CD4-positive, CD25-positive, alpha-beta regulatory T cell (primary cell): ENCODE measurements around the gene MTOR. TPM values are rescaled to one million over a fixed set of nuclear protein-coding genes. Genes with fewer than 3 reads are reported as not detected.

Source experiments
- ATAC-seq, 2 donors: fragments of 150-1000 bp; cut with Tn5 transposase; one replicate each; pipeline ENCODE4 v1.10.0; 2021; ENCODE audit warnings: low read depth in 2 of 2, moderate number of reproducible peaks in 2 of 2, moderate library complexity in 1 of 2
- DNase-seq, 3 donors: peaks; one replicate each; pipeline versions ENCODE4 v3.0.0 to v3.0.0-alpha.2; 2012 to 2022; ENCODE audit warnings: mixed read lengths in 1 of 3
- H3K27ac ChIP-seq: one replicate; pipeline ENCODE4 v1.7.0; 2013; ENCODE audit warnings: mild to moderate bottlenecking, low read length; ENCODE audit not compliant: insufficient read depth, poor library complexity, severe bottlenecking
- H3K27me3 ChIP-seq: one replicate; pipeline ENCODE4 v1.7.0; 2013; ENCODE audit warnings: low read length; ENCODE audit not compliant: control insufficient read depth, insufficient read depth
- H3K36me3 ChIP-seq: one replicate; pipeline ENCODE4 v1.7.0; 2013; ENCODE audit warnings: mild to moderate bottlenecking, low read length, moderate library complexity; ENCODE audit not compliant: control insufficient read depth, insufficient read depth
- H3K4me1 ChIP-seq: 2 replicates; pipeline ENCODE4 v1.7.0; 2013; ENCODE audit warnings: mild to moderate bottlenecking, low read length; ENCODE audit not compliant: insufficient read depth, control insufficient read depth, poor library complexity, severe bottlenecking
- H3K4me3 ChIP-seq: one replicate; pipeline ENCODE4 v1.7.0; 2013; ENCODE audit warnings: low read depth, mild to moderate bottlenecking, low read length, moderate library complexity
- H3K9me3 ChIP-seq, 2 experiments: 1 replicate in 1 of 2; 2 replicates in 1 of 2; pipeline ENCODE4 v1.7.0; 2013; ENCODE audit warnings: low read length in 2 of 2, mild to moderate bottlenecking in 1 of 2, moderate library complexity in 1 of 2; ENCODE audit not compliant: control insufficient read depth in 2 of 2
- H3K27ac Mint-ChIP-seq, 3 donors: one replicate each; pipeline ENCODE4 v1.8.0; 2020 to 2022; ENCODE audit warnings: mild to moderate bottlenecking in 3 of 3, mixed read lengths in 3 of 3, moderate library complexity in 2 of 3
- H3K27me3 Mint-ChIP-seq: one replicate; pipeline ENCODE4 v1.8.0; 2022; ENCODE audit warnings: mild to moderate bottlenecking, mixed read lengths
- H3K36me3 Mint-ChIP-seq: one replicate; pipeline ENCODE4 v1.8.0; 2020; ENCODE audit warnings: mixed read lengths
- H3K4me1 Mint-ChIP-seq, 4 donors: one replicate each; pipeline ENCODE4 v1.8.0; 2020 to 2022; ENCODE audit warnings: mixed read lengths in 4 of 4, mild to moderate bottlenecking in 1 of 4
- H3K4me3 Mint-ChIP-seq, 4 donors: one replicate each; pipeline ENCODE4 v1.8.0; 2020 to 2022; ENCODE audit warnings: mild to moderate bottlenecking in 4 of 4, mixed read lengths in 4 of 4, moderate library complexity in 3 of 4
- H3K9me3 Mint-ChIP-seq, 7 donors: one replicate each; pipeline ENCODE4 v1.8.0; 2020 to 2022; ENCODE audit warnings: mixed read lengths in 7 of 7, mild to moderate bottlenecking in 3 of 7, moderate library complexity in 2 of 7
- polyA plus RNA-seq, 4 donors: library from polyadenylated mRNA; unstranded; fragments of 300-500 nt; fragmentation: Illumina TruSeq; gene quantifications; one replicate each; pipeline ENCODE4 v1.2.3, GENCODE V29; 2021
- total RNA-seq: library from RNA; stranded (reverse); gene quantifications from one replicate; pipeline ENCODE4 v1.2.3, GENCODE V29; 2022

MTOR gene
- total and polyA plus RNA-seq, 5 donors from 2014 or later, result 3.9 to 48.2 (median 4.7) TPM

GRCh38 chr1:11193376-11193775 is 69.0 kb downstream of the MTOR start:
- DNase-seq, result no peak
- Mint-ChIP-seq H3K27me3 (no peaks in the 10 kb centered on the region), H3K9me3 (peaks cover 0 to 1% (median 0%) of the 10 kb centered on the region in 7 donors), H3K27ac (no peak overlapping the region), H3K4me3 (no peak overlapping the region), H3K36me3 (peaks cover 46% of the 10 kb centered on the region), H3K4me1 (peaks cover 0 to 6% (median 2%) of the 10 kb centered on the region in 4 donors)
- ATAC-seq, result no peak
- Histone ChIP-seq H3K4me1 (no peaks in the 10 kb centered on the region), H3K27me3 (no peaks in the 10 kb centered on the region), H3K27ac (no peak overlapping the region), H3K9me3 (no peaks in the 10 kb centered on the region), H3K4me3 (no peak overlapping the region), H3K36me3 (peaks cover 86% of the 10 kb centered on the region)

GRCh38 chr1:11188858-11189451 is 73.4 kb downstream of the MTOR start, which contains the start of gene ANGPTL7:
Gene ANGPTL7 (plus strand): TSS chr1:11189355. CDS start chr1:11189580, 225 bp downstream.
- no peak within 1 kb of the TSS for H3K4me3 ChIP-seq
- no peak for DNase-seq

GRCh38 chr1:11188381-11188780 is 74.0 kb downstream of the MTOR start:
- H3K4me3 Mint-ChIP-seq, result no peak overlapping the region
- Histone ChIP-seq H3K27me3 (no peaks in the 10 kb centered on the region), H3K9me3 (no peaks in the 10 kb centered on the region), H3K36me3 (peaks cover 70% of the 10 kb centered on the region), H3K4me3 (no peak overlapping the region), H3K27ac (no peak overlapping the region), H3K4me1 (no peaks in the 10 kb centered on the region)
- peaks cover 0 to 10% (median under 1%) of the 10 kb centered on the region in 4 donors for H3K4me1 Mint-ChIP-seq
- peaks cover 0 to 1% (median 0%) of the 10 kb centered on the region in 7 donors for H3K9me3 Mint-ChIP-seq
- no peak for DNase-seq
- no peak for ATAC-seq
- no peaks in the 10 kb centered on the region for H3K27me3 Mint-ChIP-seq
- H3K36me3 Mint-ChIP-seq, result peaks cover 27% of the 10 kb centered on the region
- no peak overlapping the region for H3K27ac Mint-ChIP-seq

More at GRCh38 chr1:11188858-11189451, 73.4 kb downstream of the MTOR start, which contains the start of gene ANGPTL7:
- Mint-ChIP-seq H3K27ac (no peak within 1 kb of the TSS), H3K9me3 (peaks cover 0 to 1% (median 0%) of the 10 kb centered on the region in 7 donors), H3K4me3 (no peak within 1 kb of the TSS), H3K4me1 (peaks cover 0 to 10% (median under 1%) of the 10 kb centered on the region in 4 donors), H3K36me3 (peaks cover 27% of the 10 kb centered on the region), H3K27me3 (no peaks in the 10 kb centered on the region)
- no peak for ATAC-seq
- H3K27me3 ChIP-seq, result no peaks in the 10 kb centered on the region
- H3K27ac ChIP-seq, result no peak within 1 kb of the TSS
- peaks cover 74% of the 10 kb centered on the region for H3K36me3 ChIP-seq
- H3K4me1 ChIP-seq, result no peaks in the 10 kb centered on the region
- no peaks in the 10 kb centered on the region for H3K9me3 ChIP-seq

- H3K27ac Mint-ChIP-seq, result no peak overlapping the region
- Histone ChIP-seq H3K9me3 (no peaks in the 10 kb centered on the region), H3K4me3 (no peak overlapping the region), H3K4me1 (no peaks in the 10 kb centered on the region), H3K27me3 (no peaks in the 10 kb centered on the region), H3K27ac (no peak overlapping the region), H3K36me3 (peaks cover 65% of the 10 kb centered on the region)
- H3K4me3 Mint-ChIP-seq, result no peak overlapping the region
- peaks cover 0 to 10% (median under 1%) of the 10 kb centered on the region in 4 donors for H3K4me1 Mint-ChIP-seq
- DNase-seq (no peak), ATAC-seq (no peak)
- H3K36me3 Mint-ChIP-seq, result peaks cover 30% of the 10 kb centered on the region
- no peaks in the 10 kb centered on the region for H3K27me3 Mint-ChIP-seq
- peaks cover 0 to 1% (median 0%) of the 10 kb centered on the region in 7 donors for H3K9me3 Mint-ChIP-seq
These were observed 74.4 kb downstream of the MTOR start for GRCh38 chr1:11187931-11188330.

GRCh38 chr1:11187494-11187893 is 74.9 kb downstream of the MTOR start:
- H3K27me3 Mint-ChIP-seq, result no peaks in the 10 kb centered on the region
- no peak overlapping the region for H3K27ac Mint-ChIP-seq
- no peaks in the 10 kb centered on the region for H3K27me3 ChIP-seq
- no peak overlapping the region for H3K4me3 Mint-ChIP-seq
- H3K9me3 Mint-ChIP-seq, result peaks cover 0 to 1% (median 0%) of the 10 kb centered on the region in 7 donors
- peaks cover 62% of the 10 kb centered on the region for H3K36me3 ChIP-seq
- peaks cover 31% of the 10 kb centered on the region for H3K36me3 Mint-ChIP-seq
- DNase-seq, result no peak
- peaks cover 0 to 10% (median 0%) of the 10 kb centered on the region in 4 donors for H3K4me1 Mint-ChIP-seq
- no peak overlapping the region for H3K4me3 ChIP-seq
- no peak overlapping the region for H3K27ac ChIP-seq
- no peaks in the 10 kb centered on the region for H3K4me1 ChIP-seq
- ATAC-seq, result no peak
- no peaks in the 10 kb centered on the region for H3K9me3 ChIP-seq

- no peak overlapping the region for H3K4me3 Mint-ChIP-seq
- Histone ChIP-seq H3K36me3 (peaks cover 62% of the 10 kb centered on the region), H3K4me3 (no peak overlapping the region), H3K27ac (no peak overlapping the region), H3K4me1 (no peaks in the 10 kb centered on the region), H3K9me3 (no peaks in the 10 kb centered on the region), H3K27me3 (no peaks in the 10 kb centered on the region)
- H3K27ac Mint-ChIP-seq, result no peak overlapping the region
- peaks cover 0 to 10% (median 0%) of the 10 kb centered on the region in 4 donors for H3K4me1 Mint-ChIP-seq
- no peak for DNase-seq
- no peak for ATAC-seq
- peaks cover 0 to 1% (median 0%) of the 10 kb centered on the region in 7 donors for H3K9me3 Mint-ChIP-seq
- H3K27me3 Mint-ChIP-seq, result no peaks in the 10 kb centered on the region
- H3K36me3 Mint-ChIP-seq, result peaks cover 33% of the 10 kb centered on the region
These were observed 75.4 kb downstream of the MTOR start for GRCh38 chr1:11187000-11187399.

- Histone ChIP-seq H3K27me3 (no peaks in the 10 kb centered on the region), H3K36me3 (peaks cover 57% of the 10 kb centered on the region), H3K27ac (no peak overlapping the region), H3K9me3 (no peaks in the 10 kb centered on the region), H3K4me3 (no peak overlapping the region), H3K4me1 (no peaks in the 10 kb centered on the region)
- Mint-ChIP-seq H3K4me1 (peaks cover 0 to 10% (median 0%) of the 10 kb centered on the region in 4 donors), H3K36me3 (peaks cover 27% of the 10 kb centered on the region), H3K27ac (peak overlapping the region in 1 of 3 donors; percentile 40), H3K4me3 (no peak overlapping the region), H3K27me3 (no peaks in the 10 kb centered on the region), H3K9me3 (peaks cover 0 to 1% (median 0%) of the 10 kb centered on the region in 7 donors)
- ATAC-seq (no peak), DNase-seq (no peak)
These were observed 77.4 kb downstream of the MTOR start for GRCh38 chr1:11184973-11185372.

- peaks cover 53% of the 10 kb centered on the region for H3K36me3 ChIP-seq
- no peak overlapping the region for H3K4me3 ChIP-seq
- Mint-ChIP-seq H3K27ac (no peak overlapping the region), H3K4me1 (peaks cover 0 to 5% (median 1%) of the 10 kb centered on the region in 4 donors), H3K9me3 (no peaks in the 10 kb centered on the region), H3K36me3 (peaks cover 24% of the 10 kb centered on the region), H3K27me3 (no peaks in the 10 kb centered on the region), H3K4me3 (no peak overlapping the region)
- no peaks in the 10 kb centered on the region for H3K9me3 ChIP-seq
- H3K27me3 ChIP-seq, result no peaks in the 10 kb centered on the region
- DNase-seq, result no peak
- ATAC-seq, result no peak
- no peak overlapping the region for H3K27ac ChIP-seq
- no peaks in the 10 kb centered on the region for H3K4me1 ChIP-seq
These were observed 79.5 kb downstream of the MTOR start for GRCh38 chr1:11182884-11183283.
